ENCODE data around the gene NSUN6. TPM values are rescaled to one million over a fixed set of nuclear protein-coding genes. Genes with fewer than 3 reads are reported as not detected.
"Not testable (repeated sequence)": the region's sequence is repeated elsewhere in the genome, so short reads cannot be mapped to it uniquely, and the experiment has no call there.

The NSUN6 gene
- polyA plus RNA-seq, 1 donor (not counting 4 experiments of a cell fraction or from before 2014, with no cell fraction given), result 9.8 TPM

- Histone ChIP-seq H3K27ac (ENCODE audit: control insufficient read depth, insufficient read depth, low read length) (no peak overlapping the region), H3K9ac (ENCODE audit: control insufficient read depth, extremely low read depth, insufficient read depth, low read length) (no peak overlapping the region), H2AFZ (ENCODE audit: control insufficient read depth, low read length) (no peak overlapping the region), H4K20me1 (ENCODE audit: control insufficient read depth, extremely low read depth, insufficient read depth, low read length) (no peaks in the 10 kb centered on the region), H3K4me3 (ENCODE audit: control insufficient read depth in 2 of 3, extremely low read depth in 1 of 3, insufficient read depth in 2 of 3, low read depth in 1 of 3, low read length in 3 of 3) (no peak overlapping the region), H3K9me1 (ENCODE audit: control insufficient read depth, extremely low read depth, insufficient read depth, low read length) (no peaks in the 10 kb centered on the region), H3K36me3 (ENCODE audit: control insufficient read depth in 2 of 2, extremely low read depth in 1 of 2, insufficient read depth in 2 of 2, low read length in 2 of 2) (no peaks in the 10 kb centered on the region), H3K27me3 (ENCODE audit: control insufficient read depth, extremely low read depth, insufficient read depth, low read length) (no peaks in the 10 kb centered on the region), H3K4me1 (ENCODE audit: control insufficient read depth, extremely low read depth, insufficient read depth, low read length) (peaks cover 3% of the 10 kb centered on the region), H3K79me2 (ENCODE audit: control insufficient read depth, insufficient read depth, low read length) (peaks cover 19% of the 10 kb centered on the region), H3K9me3 (ENCODE audit: control insufficient read depth, low read depth, low read length) (no peaks in the 10 kb centered on the region), H3K4me2 (ENCODE audit: control insufficient read depth, extremely low read depth, insufficient read depth, low read depth, low read length) (no peak overlapping the region)
- dilution Hi-C loops (cut with MboI; ENCODE audit: extremely low pct_ligation_motif_present, low sequenced_read_pairs), result no loop called here
- TF ChIP-seq EZH2 (IDR thresholded peaks at IDR 0.05; ENCODE audit: low read length) (no peak), CTCF (optimal IDR thresholded peaks at IDR 0.05 in 1 of 3, IDR thresholded peaks at IDR 0.05 in 1 of 3, conservative IDR thresholded peaks at IDR 0.05 in 1 of 3; ENCODE audit: extremely low read depth in 1 of 3, insufficient read depth in 2 of 3, low read length in 3 of 3) (no peak)
- no peak for FAIRE-seq
- no peak for DNase-seq (ENCODE audit: low read depth, low spot score)
These were observed 3.4 kb downstream of the NSUN6 start for GRCh38 chr10:18647945-18648344.

GRCh38 chr10:18647151-18647550 is 4.2 kb downstream of the NSUN6 start:
- no peak for FAIRE-seq
- no peak overlapping the region for H3K27ac ChIP-seq (ENCODE audit: control insufficient read depth, insufficient read depth, low read length)
- no peaks in the 10 kb centered on the region for H3K9me1 ChIP-seq (ENCODE audit: control insufficient read depth, extremely low read depth, insufficient read depth, low read length)
- dilution Hi-C loops (cut with MboI; ENCODE audit: extremely low pct_ligation_motif_present, low sequenced_read_pairs), result no loop called here
- H3K9ac ChIP-seq (ENCODE audit: control insufficient read depth, extremely low read depth, insufficient read depth, low read length), result no peak overlapping the region
- DNase-seq (ENCODE audit: low read depth, low spot score), result no peak
- H3K9me3 ChIP-seq (ENCODE audit: control insufficient read depth, low read depth, low read length), result no peaks in the 10 kb centered on the region
- TF ChIP-seq EZH2 (IDR thresholded peaks at IDR 0.05; ENCODE audit: low read length), result no peak
- TF ChIP-seq CTCF (optimal IDR thresholded peaks at IDR 0.05 in 1 of 3, IDR thresholded peaks at IDR 0.05 in 1 of 3, conservative IDR thresholded peaks at IDR 0.05 in 1 of 3; ENCODE audit: extremely low read depth in 1 of 3, insufficient read depth in 2 of 3, low read length in 3 of 3), result no peak
- no peak overlapping the region for H3K4me2 ChIP-seq (ENCODE audit: control insufficient read depth, extremely low read depth, insufficient read depth, low read depth, low read length)
- no peaks in the 10 kb centered on the region for H4K20me1 ChIP-seq (ENCODE audit: control insufficient read depth, extremely low read depth, insufficient read depth, low read length)
- no peak overlapping the region for H3K4me3 ChIP-seq (ENCODE audit: control insufficient read depth in 2 of 3, extremely low read depth in 1 of 3, insufficient read depth in 2 of 3, low read depth in 1 of 3, low read length in 3 of 3)
- peaks cover 19% of the 10 kb centered on the region for H3K79me2 ChIP-seq (ENCODE audit: control insufficient read depth, insufficient read depth, low read length)
- peaks cover 3% of the 10 kb centered on the region for H3K4me1 ChIP-seq (ENCODE audit: control insufficient read depth, extremely low read depth, insufficient read depth, low read length)
- no peak overlapping the region for H2AFZ ChIP-seq (ENCODE audit: control insufficient read depth, low read length)
- no peaks in the 10 kb centered on the region for H3K36me3 ChIP-seq (ENCODE audit: control insufficient read depth in 2 of 2, extremely low read depth in 1 of 2, insufficient read depth in 2 of 2, low read length in 2 of 2)
- no peaks in the 10 kb centered on the region for H3K27me3 ChIP-seq (ENCODE audit: control insufficient read depth, extremely low read depth, insufficient read depth, low read length)

- FAIRE-seq; H3K27me3 ChIP-seq (ENCODE audit: control insufficient read depth, extremely low read depth, insufficient read depth, low read length); H2AFZ ChIP-seq (ENCODE audit: control insufficient read depth, low read length); H3K79me2 ChIP-seq (ENCODE audit: control insufficient read depth, insufficient read depth, low read length); H3K4me2 ChIP-seq (ENCODE audit: control insufficient read depth, extremely low read depth, insufficient read depth, low read depth, low read length); DNase-seq (ENCODE audit: low read depth, low spot score); H3K9me3 ChIP-seq (ENCODE audit: control insufficient read depth, low read depth, low read length); H3K9ac ChIP-seq (ENCODE audit: control insufficient read depth, extremely low read depth, insufficient read depth, low read length); H3K9me1 ChIP-seq (ENCODE audit: control insufficient read depth, extremely low read depth, insufficient read depth, low read length); H3K4me1 ChIP-seq (ENCODE audit: control insufficient read depth, extremely low read depth, insufficient read depth, low read length); H3K4me3 ChIP-seq (ENCODE audit: control insufficient read depth in 2 of 3, extremely low read depth in 1 of 3, insufficient read depth in 2 of 3, low read depth in 1 of 3, low read length in 3 of 3); dilution Hi-C loops (cut with MboI; ENCODE audit: extremely low pct_ligation_motif_present, low sequenced_read_pairs); H3K36me3 ChIP-seq (ENCODE audit: control insufficient read depth in 2 of 2, extremely low read depth in 1 of 2, insufficient read depth in 2 of 2, low read length in 2 of 2); H3K27ac ChIP-seq (ENCODE audit: control insufficient read depth, insufficient read depth, low read length); H4K20me1 ChIP-seq (ENCODE audit: control insufficient read depth, extremely low read depth, insufficient read depth, low read length): not testable (repeated sequence)
These were observed 11.7 kb downstream of the NSUN6 start for GRCh38 chr10:18639719-18640118.

- H3K4me3 ChIP-seq (ENCODE audit: control insufficient read depth in 2 of 3, extremely low read depth in 1 of 3, insufficient read depth in 2 of 3, low read depth in 1 of 3, low read length in 3 of 3); H3K27ac ChIP-seq (ENCODE audit: control insufficient read depth, insufficient read depth, low read length); H3K4me2 ChIP-seq (ENCODE audit: control insufficient read depth, extremely low read depth, insufficient read depth, low read depth, low read length); H3K9ac ChIP-seq (ENCODE audit: control insufficient read depth, extremely low read depth, insufficient read depth, low read length); dilution Hi-C loops (cut with MboI; ENCODE audit: extremely low pct_ligation_motif_present, low sequenced_read_pairs); H3K36me3 ChIP-seq (ENCODE audit: control insufficient read depth in 2 of 2, extremely low read depth in 1 of 2, insufficient read depth in 2 of 2, low read length in 2 of 2); FAIRE-seq; H4K20me1 ChIP-seq (ENCODE audit: control insufficient read depth, extremely low read depth, insufficient read depth, low read length); H3K9me3 ChIP-seq (ENCODE audit: control insufficient read depth, low read depth, low read length); H3K79me2 ChIP-seq (ENCODE audit: control insufficient read depth, insufficient read depth, low read length); H2AFZ ChIP-seq (ENCODE audit: control insufficient read depth, low read length); DNase-seq (ENCODE audit: low read depth, low spot score); H3K9me1 ChIP-seq (ENCODE audit: control insufficient read depth, extremely low read depth, insufficient read depth, low read length); H3K27me3 ChIP-seq (ENCODE audit: control insufficient read depth, extremely low read depth, insufficient read depth, low read length); H3K4me1 ChIP-seq (ENCODE audit: control insufficient read depth, extremely low read depth, insufficient read depth, low read length): not testable (repeated sequence)
These were observed 14.0 kb downstream of the NSUN6 start for GRCh38 chr10:18637400-18637799.
